ENCODE measurements around the gene BPIFA3. TPM values are rescaled to one million over a fixed set of nuclear protein-coding genes. Genes with fewer than 3 reads are reported as not detected.
"Not testable (repeated sequence)": the region's sequence is repeated elsewhere in the genome, so short reads cannot be mapped to it uniquely, and the experiment has no call there.

Gene BPIFA3
- not detected for total RNA-seq

DNA sequence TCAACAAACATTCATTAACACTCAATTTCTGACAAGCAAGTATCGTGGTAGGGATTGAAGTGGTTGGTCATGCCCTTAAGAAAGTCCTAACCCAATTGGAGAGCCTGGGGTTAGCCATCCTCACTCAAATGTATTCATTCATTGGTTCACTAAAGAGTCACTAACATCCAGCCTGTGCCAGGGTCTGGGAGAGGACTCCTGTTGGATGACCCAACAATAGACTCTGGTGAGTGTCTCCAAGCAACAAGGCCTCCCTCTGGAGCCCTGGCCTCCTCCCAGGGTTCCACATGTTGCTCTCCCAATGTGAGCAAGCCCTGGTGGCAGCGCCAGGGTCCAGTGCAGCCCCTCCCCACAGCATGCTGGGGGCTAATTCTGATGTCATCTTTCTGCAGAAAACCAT lies at the start of gene BPIFA3:
BPIFA3 (plus strand) TSS at position 301 of the 400 bp plus-strand sequence. CDS start 185 bp downstream, outside the sequence.
- ChIA-PET POLR2A (no interaction called here), CTCF (no interaction called here)
- Mint-ChIP-seq H3K27ac (no peak within 1 kb of the TSS), H3K4me1 (ENCODE audit: low read depth) (no peaks in the 10 kb centered on the region), H3K9me3 (ENCODE audit: insufficient read depth) (no peaks in the 10 kb centered on the region), H3K36me3 (ENCODE audit: low read depth) (no peaks in the 10 kb centered on the region), H3K4me3 (no peak within 1 kb of the TSS), H3K27me3 (ENCODE audit: low read depth) (peaks cover 23% of the 10 kb centered on the region)
- no peak for ATAC-seq
- no peak for DNase-seq

- Mint-ChIP-seq H3K27me3 (ENCODE audit: low read depth) (peaks cover 11% of the 10 kb centered on the region), H3K4me3 (no peak within 1 kb of the TSS), H3K9me3 (ENCODE audit: insufficient read depth) (peaks cover 18% of the 10 kb centered on the region), H3K36me3 (ENCODE audit: low read depth) (no peaks in the 10 kb centered on the region), H3K4me1 (ENCODE audit: low read depth) (no peaks in the 10 kb centered on the region), H3K27ac (no peak within 1 kb of the TSS)
- ChIA-PET POLR2A (no interaction called here), CTCF (no interaction called here)
- DNase-seq: no peak
- no peak for ATAC-seq
Measured at GRCh38 chr20:33167859-33168258, 49.3 kb upstream of the BPIFA3 start, which contains the start of gene BPIFA2. BPIFA2 (plus strand) TSS chr20:33168159; CDS start chr20:33169146, 987 bp downstream.

DNA sequence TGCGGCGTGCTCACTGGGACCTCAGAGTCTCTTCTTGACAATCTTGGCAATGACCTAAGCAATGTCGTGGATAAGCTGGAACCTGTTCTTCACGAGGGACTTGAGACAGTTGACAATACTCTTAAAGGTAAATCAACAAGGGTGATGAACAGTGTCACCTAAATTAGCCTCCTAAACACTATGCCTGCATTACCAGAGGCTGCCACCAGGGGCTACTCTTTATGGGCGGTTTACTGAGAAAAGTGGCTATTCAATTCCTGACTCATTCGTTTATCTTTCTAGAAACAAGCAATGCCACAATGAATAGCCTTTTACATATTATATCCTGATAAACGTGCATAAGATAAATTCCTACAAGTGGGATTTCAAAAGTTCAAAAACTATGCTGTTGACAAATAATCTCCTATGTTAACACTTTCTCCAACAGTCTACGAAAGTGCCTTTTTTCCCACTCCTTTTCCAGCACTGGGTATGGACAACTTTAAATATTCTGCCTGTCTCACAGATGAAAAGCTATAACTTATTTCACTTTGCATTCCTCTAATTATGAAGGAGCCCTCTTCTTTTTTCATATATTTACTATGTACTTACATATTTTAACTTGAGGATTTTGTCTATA lies 47.9 kb upstream of the BPIFA3 start:
- Mint-ChIP-seq H3K4me1 (ENCODE audit: low read depth) (no peaks in the 10 kb centered on the region), H3K36me3 (ENCODE audit: low read depth) (no peaks in the 10 kb centered on the region), H3K4me3 (no peak overlapping the region), H3K27me3 (ENCODE audit: low read depth) (peaks cover 9% of the 10 kb centered on the region), H3K27ac (no peak overlapping the region), H3K9me3 (ENCODE audit: insufficient read depth) (peaks cover 18% of the 10 kb centered on the region)
- peak; percentile 45 for DNase-seq
- no peak for ATAC-seq
- ChIA-PET CTCF (interaction anchor here (0.9 to 1.0 kb wide), 2 partner anchors 12 to 132 kb away, joined by 3 read pairs; no protein-coding TSS in a partner anchor), POLR2A (no interaction called here)

DNA sequence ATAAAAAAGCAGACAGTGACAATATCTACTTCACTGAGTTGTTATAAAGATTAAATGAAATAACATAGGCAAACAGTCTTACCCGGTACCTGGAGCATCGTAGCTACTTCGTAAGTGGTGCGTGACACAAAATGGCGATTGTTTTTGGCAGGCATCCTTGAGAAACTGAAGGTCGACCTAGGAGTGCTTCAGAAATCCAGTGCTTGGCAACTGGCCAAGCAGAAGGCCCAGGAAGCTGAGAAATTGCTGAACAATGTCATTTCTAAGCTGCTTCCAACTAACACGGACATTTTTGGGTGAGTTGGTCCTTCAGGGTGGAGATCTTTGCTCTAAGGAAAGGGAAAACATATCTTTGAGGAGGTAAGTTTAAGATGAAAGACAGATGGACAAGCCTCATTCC lies 44.4 kb upstream of the BPIFA3 start:
- peaks cover 18% of the 10 kb centered on the region for H3K9me3 Mint-ChIP-seq (ENCODE audit: insufficient read depth)
- POLR2A ChIA-PET: no interaction called here
- H3K4me3 Mint-ChIP-seq: no peak overlapping the region
- no peak overlapping the region for H3K27ac Mint-ChIP-seq
- DNase-seq: no peak
- peaks cover 4% of the 10 kb centered on the region for H3K27me3 Mint-ChIP-seq (ENCODE audit: low read depth)
- no peaks in the 10 kb centered on the region for H3K36me3 Mint-ChIP-seq (ENCODE audit: low read depth)
- CTCF ChIA-PET: no interaction called here
- ATAC-seq: no peak
- no peaks in the 10 kb centered on the region for H3K4me1 Mint-ChIP-seq (ENCODE audit: low read depth)

GRCh38 chr20:33175123-33175522 lies 42.0 kb upstream of the BPIFA3 start:
- no peak overlapping the region for H3K27ac Mint-ChIP-seq
- no peak for ATAC-seq
- H3K4me3 Mint-ChIP-seq: no peak overlapping the region
- peaks cover 4% of the 10 kb centered on the region for H3K27me3 Mint-ChIP-seq (ENCODE audit: low read depth)
- DNase-seq: no peak
- H3K4me1 Mint-ChIP-seq (ENCODE audit: low read depth): no peaks in the 10 kb centered on the region
- no peaks in the 10 kb centered on the region for H3K36me3 Mint-ChIP-seq (ENCODE audit: low read depth)
- peaks cover 5% of the 10 kb centered on the region for H3K9me3 Mint-ChIP-seq (ENCODE audit: insufficient read depth)
- ChIA-PET CTCF (no interaction called here), POLR2A (no interaction called here)

GRCh38 chr20:33176101-33176500 lies 41.1 kb upstream of the BPIFA3 start:
- Mint-ChIP-seq H3K27ac (no peak overlapping the region), H3K27me3 (ENCODE audit: low read depth) (peaks cover 4% of the 10 kb centered on the region), H3K4me1 (ENCODE audit: low read depth) (no peaks in the 10 kb centered on the region), H3K36me3 (ENCODE audit: low read depth) (no peaks in the 10 kb centered on the region), H3K9me3 (ENCODE audit: insufficient read depth) (peaks cover 3% of the 10 kb centered on the region), H3K4me3 (no peak overlapping the region)
- POLR2A ChIA-PET: no interaction called here
- no peak for DNase-seq
- ATAC-seq: no peak
- CTCF ChIA-PET: interaction anchor here (0.8 kb wide), 1 partner anchor 118 kb away, joined by 3 read pairs; no protein-coding TSS in a partner anchor

GRCh38 chr20:33177866-33178265 lies 39.3 kb upstream of the BPIFA3 start:
- ChIA-PET CTCF (interaction anchor here (0.7 kb wide), 1 partner anchor 11 kb away, joined by 3 read pairs; no protein-coding TSS in a partner anchor), POLR2A (no interaction called here)
- Mint-ChIP-seq H3K36me3 (ENCODE audit: low read depth) (no peaks in the 10 kb centered on the region), H3K27me3 (ENCODE audit: low read depth) (no peaks in the 10 kb centered on the region), H3K9me3 (ENCODE audit: insufficient read depth) (no peaks in the 10 kb centered on the region), H3K27ac (no peak overlapping the region), H3K4me3 (no peak overlapping the region), H3K4me1 (ENCODE audit: low read depth) (no peaks in the 10 kb centered on the region)
- ATAC-seq (no peak), DNase-seq (no peak)

GRCh38 chr20:33178726-33179125 lies 38.4 kb upstream of the BPIFA3 start:
- H3K27me3 Mint-ChIP-seq (ENCODE audit: low read depth): no peaks in the 10 kb centered on the region
- H3K36me3 Mint-ChIP-seq (ENCODE audit: low read depth): no peaks in the 10 kb centered on the region
- POLR2A ChIA-PET: no interaction called here
- H3K4me1 Mint-ChIP-seq (ENCODE audit: low read depth): no peaks in the 10 kb centered on the region
- H3K4me3 Mint-ChIP-seq: no peak overlapping the region
- ATAC-seq: no peak
- no peak overlapping the region for H3K27ac Mint-ChIP-seq
- H3K9me3 Mint-ChIP-seq (ENCODE audit: insufficient read depth): no peaks in the 10 kb centered on the region
- CTCF ChIA-PET: no interaction called here
- DNase-seq: no peak

GRCh38 chr20:33180169-33180568 lies 37.0 kb upstream of the BPIFA3 start:
- H3K4me3 Mint-ChIP-seq: no peak overlapping the region
- H3K27ac Mint-ChIP-seq: no peak overlapping the region
- ATAC-seq (no peak), DNase-seq (no peak)
- H3K4me1 Mint-ChIP-seq (ENCODE audit: low read depth): no peaks in the 10 kb centered on the region
- ChIA-PET CTCF (no interaction called here), POLR2A (no interaction called here)
- H3K36me3 Mint-ChIP-seq (ENCODE audit: low read depth): no peaks in the 10 kb centered on the region
- H3K27me3 Mint-ChIP-seq (ENCODE audit: low read depth): no peaks in the 10 kb centered on the region
- H3K9me3 Mint-ChIP-seq (ENCODE audit: insufficient read depth): no peaks in the 10 kb centered on the region

DNA sequence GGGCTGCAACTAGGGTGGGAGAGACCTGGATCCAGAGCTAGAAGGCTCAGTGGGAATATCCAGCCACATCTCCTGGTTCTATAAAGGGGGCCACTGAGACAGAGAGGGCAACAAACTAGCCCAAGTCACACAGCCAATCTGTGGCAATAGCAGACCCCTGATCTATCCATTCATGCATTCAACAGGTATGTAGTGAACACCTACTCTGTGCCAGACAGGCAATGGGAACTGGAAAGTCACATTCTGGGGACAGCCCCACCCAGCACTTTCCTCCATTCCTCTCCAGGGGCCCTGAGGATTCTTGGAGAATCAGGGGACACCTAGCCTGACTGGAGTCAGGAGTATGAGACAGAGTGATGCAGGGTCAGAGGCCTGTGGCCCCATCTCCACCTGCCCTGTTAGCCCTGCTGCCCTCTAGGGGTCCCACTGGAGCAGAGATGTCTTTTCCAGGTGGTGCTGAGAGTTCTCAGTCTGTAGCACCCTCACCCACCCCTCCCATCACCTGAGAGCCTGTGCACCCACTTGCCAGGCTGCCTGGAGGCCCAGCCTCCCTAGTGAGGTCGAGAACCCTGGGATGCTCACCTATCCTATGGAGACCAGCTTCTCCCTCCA lies 35.6 kb upstream of the BPIFA3 start:
- Mint-ChIP-seq H3K36me3 (ENCODE audit: low read depth) (no peaks in the 10 kb centered on the region), H3K9me3 (ENCODE audit: insufficient read depth) (no peaks in the 10 kb centered on the region), H3K27ac (no peak overlapping the region), H3K4me3 (no peak overlapping the region), H3K27me3 (ENCODE audit: low read depth) (no peaks in the 10 kb centered on the region), H3K4me1 (ENCODE audit: low read depth) (no peaks in the 10 kb centered on the region)
- ChIA-PET POLR2A (no interaction called here), CTCF (no interaction called here)
- ATAC-seq (no peak), DNase-seq (no peak)

- POLR2A ChIA-PET: interaction anchor here (0.6 kb wide), 1 partner anchor 203 kb away, joined by 3 read pairs; no protein-coding TSS in a partner anchor
- no peak for ATAC-seq
- no peak overlapping the region for H3K4me3 Mint-ChIP-seq
- CTCF ChIA-PET: interaction anchor here (0.7 to 1.3 kb wide), 2 partner anchors 12 to 87 kb away, joined by 3 to 4 read pairs; no protein-coding TSS in a partner anchor
- no peaks in the 10 kb centered on the region for H3K4me1 Mint-ChIP-seq (ENCODE audit: low read depth)
- H3K27me3 Mint-ChIP-seq (ENCODE audit: low read depth): no peaks in the 10 kb centered on the region
- no peak overlapping the region for H3K27ac Mint-ChIP-seq
- H3K9me3 Mint-ChIP-seq (ENCODE audit: insufficient read depth): no peaks in the 10 kb centered on the region
- DNase-seq: no peak
- H3K36me3 Mint-ChIP-seq (ENCODE audit: low read depth): no peaks in the 10 kb centered on the region
Measured at GRCh38 chr20:33183312-33183711, 33.8 kb upstream of the BPIFA3 start.

DNA sequence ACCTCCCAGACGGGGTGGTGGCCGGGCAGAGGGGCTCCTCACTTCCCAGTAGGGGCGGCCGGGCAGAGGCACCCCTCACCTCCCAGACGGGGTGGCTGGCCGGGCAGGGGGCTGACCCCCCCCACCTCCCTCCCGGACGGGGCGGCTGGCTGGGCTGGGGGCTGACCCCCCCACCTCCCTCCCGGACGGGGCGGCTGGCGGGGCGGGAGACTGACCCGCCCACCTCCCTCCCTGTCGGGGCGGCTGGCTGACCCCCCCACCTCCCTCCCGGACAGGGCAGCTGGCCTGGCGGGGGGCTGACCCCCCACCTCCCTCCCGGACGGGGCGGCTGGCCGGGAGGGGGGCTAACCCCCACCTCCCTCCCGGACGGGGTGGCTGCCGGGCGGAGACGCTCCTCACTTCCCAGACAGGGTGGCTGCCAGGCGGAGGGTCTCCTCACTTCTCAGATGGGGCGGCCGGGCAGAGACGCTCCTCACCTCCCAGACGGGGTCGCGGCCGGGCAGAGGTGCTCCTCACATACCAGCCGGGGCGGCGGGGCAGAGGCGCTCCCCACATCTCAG lies 32.0 kb upstream of the BPIFA3 start:
- CTCF ChIA-PET; POLR2A ChIA-PET; H3K27ac Mint-ChIP-seq; H3K27me3 Mint-ChIP-seq (ENCODE audit: low read depth); DNase-seq; H3K9me3 Mint-ChIP-seq (ENCODE audit: insufficient read depth); H3K4me3 Mint-ChIP-seq; ATAC-seq; H3K4me1 Mint-ChIP-seq (ENCODE audit: low read depth); H3K36me3 Mint-ChIP-seq (ENCODE audit: low read depth): not testable (repeated sequence)

Data from activated CD8-positive, alpha-beta T cell treated with anti-CD3 and anti-CD28 coated beads, Interleukin-2, amount 10 ng/mL, durations not matched to agents 7 days and 5 days (primary cell).